ENCODE results near the gene MYB. TPM values are rescaled to one million over a fixed set of nuclear protein-coding genes. Genes with fewer than 3 reads are reported as not detected.
"Not testable (repeated sequence)": the region's sequence is repeated elsewhere in the genome, so short reads cannot be mapped to it uniquely, and the experiment has no call there.

MYB gene
- polyA plus RNA-seq, 4 donors = 3.7 to 5.1 (median 4.5) TPM

DNA sequence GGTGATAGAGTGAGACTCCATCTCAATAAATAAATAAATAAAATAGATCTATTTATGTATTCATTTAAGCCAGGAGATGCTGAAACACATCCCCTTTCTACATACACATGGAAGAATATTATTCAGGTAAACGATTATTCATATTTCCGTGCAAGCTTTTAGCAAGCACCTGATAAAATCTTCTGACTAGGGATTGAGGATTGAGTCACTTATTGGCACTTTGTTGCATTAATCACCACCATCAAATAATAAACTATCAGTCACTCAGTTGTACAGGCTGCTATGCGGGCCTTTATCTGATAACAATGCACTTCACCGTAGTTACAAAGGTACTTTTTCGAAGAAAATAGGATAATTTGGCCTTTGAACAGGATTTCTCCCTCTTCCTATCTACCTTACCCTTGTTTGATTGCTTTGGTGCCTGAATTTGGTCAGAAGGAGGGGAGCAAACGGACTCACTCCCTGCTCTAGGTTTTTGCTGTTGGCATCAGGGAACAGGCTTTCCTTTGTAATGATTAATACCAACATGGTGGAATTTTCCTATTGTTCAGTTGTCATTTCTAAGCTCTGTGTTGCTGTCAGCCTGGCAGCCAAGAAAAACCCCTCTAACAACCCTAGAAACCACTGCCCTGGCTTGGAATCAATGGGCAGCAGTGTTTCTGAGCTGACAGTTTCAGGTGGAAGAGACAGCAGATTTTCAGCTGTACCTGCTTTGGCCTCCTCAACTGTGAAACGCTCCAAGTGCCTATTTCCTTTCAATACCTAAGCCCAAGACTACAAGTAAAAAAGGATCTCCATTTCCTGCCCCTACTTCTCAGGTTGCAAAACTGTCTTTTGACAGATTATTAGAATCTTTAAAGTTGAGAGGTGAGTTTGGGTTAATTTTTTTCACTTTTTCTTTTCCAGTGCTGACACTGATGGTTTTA lies 63.0 kb downstream of the MYB start:
- no peak for DNase-seq (ENCODE audit: low read depth in 4 of 4, low spot score in 3 of 4)

DNA sequence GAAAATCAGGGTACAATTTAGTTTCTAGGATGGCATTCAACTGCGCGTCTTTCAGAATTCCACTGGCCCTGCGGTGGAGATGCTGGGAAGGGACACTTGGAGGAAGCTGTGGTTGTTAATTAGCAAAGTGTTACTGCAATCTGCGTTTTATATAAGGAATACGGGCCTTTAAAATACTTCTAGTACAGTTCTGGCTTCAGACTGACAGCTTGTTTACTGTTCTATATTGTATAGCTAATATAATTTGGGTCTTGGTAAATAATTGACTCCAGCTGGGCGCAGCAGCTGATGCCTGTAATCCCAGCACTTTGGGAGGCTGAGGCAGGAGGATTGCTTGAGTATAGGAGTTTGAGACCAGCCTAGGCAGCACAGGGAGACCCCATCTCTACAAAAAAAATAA lies 63.7 kb downstream of the MYB start:
- no peak for DNase-seq (ENCODE audit: low read depth in 4 of 4, low spot score in 3 of 4)

DNA sequence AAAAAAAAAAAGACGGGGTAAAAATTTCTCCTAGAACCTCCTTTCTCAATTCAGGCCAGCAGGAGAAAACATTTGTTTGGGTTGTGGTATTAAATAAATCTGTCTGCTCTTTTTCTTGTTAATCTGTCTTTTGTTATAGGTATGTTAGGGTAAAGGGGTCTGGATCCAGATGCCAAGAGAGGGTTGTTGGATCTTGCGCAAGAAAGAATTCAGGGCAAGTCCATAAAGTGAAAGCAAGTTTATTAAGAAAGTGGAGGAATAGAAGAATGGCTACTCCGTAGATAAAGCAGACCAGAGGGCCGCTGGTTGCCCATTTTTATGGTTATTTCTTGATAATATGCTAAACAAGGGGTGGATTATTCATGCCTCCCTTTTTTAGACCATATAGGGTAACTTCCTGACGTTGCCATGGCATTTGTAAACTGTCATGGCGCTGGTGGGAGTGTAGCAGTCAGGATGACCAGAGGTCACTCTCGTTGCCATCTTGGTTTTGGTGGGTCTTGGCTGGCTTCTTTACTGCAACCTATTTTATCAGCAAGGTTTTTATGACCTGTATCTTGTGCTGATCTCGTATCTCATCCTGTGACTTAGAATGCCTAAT lies 65.4 kb downstream of the MYB start:
- not testable (repeated sequence) for DNase-seq (ENCODE audit: low read depth in 4 of 4, low spot score in 3 of 4)

DNA sequence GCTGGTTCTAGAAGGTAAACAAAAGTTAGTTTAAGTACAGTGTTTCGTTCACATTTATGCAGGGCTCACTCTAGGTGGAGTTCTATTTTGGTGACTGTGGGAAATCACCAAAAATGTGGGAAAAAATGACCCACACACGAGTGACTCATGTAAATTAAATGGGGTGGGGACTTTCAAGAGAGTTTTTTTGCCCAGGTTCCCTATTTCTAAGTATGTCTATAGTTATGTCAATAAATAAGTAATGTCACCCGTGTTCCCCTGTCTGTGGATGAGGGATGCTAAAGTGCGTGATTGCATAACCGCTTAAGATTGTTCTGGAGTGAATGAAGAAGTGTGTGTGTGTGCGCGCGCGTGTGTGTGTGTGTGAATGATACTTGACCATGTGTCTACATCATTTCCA lies 69.1 kb downstream of the MYB start:
- DNase-seq (ENCODE audit: low read depth in 4 of 4, low spot score in 3 of 4) = no peak

DNA sequence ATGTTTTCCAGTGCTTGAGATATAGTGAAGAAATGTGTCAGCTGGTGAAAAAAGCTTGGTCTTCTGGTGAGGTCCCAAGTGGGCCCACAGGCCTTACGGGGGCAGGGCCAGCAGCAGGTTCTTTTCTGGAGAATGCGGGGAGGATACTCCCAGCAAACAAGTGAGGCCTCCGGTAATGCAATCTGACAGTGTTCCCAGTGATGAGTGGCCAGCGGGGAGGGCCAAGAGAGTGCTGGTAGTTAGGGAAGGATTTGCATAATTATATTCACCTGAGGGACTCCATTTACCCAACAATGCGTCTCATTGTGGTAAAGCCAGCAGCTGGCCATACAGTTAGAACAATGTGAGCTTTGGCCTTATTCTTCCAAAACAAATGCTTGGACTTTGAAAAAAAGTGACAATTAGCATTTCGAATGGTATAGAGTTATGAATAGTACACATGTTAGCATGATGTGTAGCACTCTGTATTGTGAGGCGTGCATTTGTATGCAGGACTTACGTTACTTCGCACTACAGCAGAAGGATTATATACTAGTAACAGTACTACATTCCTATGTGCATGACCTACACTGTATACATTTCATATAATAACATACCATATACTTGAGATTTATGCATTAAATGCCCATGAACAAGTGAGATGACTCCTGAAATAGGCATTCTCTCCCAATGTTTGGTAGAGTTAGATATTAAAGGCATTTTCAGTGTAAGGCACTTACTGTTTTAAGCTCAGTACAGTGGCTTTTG lies 69.8 kb downstream of the MYB start:
- DNase-seq (ENCODE audit: low read depth in 4 of 4, low spot score in 3 of 4) = no peak

DNA sequence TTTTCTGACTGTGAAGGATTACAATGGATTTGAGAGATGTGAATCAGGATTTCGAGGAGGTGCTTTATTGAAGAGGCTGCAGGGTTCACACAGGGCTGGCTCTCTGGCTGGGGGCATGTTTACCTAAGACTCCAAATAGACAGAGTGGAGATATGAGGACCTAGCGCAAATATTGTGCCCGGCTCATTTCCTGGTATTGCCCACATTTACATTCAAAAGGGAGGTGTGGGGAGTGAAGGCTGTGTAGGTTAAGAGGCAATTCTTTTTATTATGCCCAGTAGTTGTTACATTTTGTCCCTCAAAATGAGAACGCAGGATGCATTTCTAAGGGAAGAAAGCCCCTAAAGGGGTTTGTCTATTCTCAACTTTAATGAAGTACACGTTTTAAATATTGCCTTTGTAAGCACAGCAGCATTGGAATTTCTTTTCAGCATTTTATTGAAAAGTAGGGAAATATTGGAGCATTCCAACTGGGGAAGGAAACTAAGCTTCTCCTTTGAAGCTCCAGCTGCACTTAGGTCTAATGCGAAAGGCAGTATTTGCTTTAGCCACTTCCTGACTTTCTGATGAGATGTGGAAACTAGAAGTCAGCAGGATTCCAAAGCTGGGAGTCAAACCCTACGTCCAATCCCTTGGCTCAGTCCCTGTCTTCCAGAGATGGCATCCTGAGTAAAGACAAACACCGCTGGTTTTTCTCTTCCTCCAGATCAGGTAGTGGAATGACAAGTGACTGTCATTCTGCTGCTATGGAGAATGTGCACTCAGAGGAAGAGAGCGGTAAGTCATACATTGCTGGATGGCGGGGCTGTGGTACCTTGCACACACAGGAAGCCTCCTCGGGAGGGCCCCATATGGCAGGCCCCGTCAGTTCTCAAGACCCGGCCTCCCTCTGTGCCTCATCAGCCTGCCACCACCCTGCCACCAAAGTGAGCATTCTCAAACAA lies 70.7 kb downstream of the MYB start:
- no peak for DNase-seq (ENCODE audit: low read depth in 4 of 4, low spot score in 3 of 4)

DNA sequence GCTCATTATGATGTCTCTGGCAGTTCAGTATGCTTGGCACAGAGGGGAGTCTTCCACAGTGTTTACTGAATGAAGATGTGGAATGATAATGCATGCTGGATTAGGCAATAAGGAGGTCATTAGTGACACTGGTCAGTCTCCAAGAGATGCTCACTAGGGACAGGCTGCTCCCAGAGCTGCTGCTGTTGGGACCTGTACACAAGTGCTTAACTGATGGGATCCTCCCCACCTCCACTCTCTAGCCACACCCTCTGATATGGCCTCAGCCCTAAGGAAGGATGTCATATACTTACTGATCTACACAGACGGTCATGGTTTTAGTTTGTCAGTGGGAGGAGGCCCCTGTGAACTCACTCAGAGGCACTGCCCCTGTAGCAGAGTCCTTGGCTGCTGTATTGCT lies 73.4 kb downstream of the MYB start:
- no peak for DNase-seq (ENCODE audit: low read depth in 4 of 4, low spot score in 3 of 4)

DNA sequence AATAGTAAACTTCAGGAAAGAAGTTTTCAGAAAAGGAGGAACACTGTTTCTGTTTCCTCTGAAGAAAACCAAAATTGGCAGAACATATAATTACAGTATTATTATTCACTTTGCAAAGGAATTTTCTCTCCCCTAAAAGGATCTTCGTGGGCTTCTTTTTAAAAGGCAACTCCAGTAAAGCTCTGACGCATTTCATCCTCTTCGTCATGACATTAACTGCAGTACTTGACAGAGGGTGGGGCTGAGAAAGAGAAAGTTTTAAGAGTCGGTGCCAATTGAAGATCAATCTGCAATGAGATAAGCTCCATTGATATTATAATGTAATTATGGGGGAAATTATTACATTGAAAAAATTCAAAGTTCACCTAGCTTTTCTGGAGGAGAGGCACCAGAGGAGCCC lies 75.8 kb downstream of the MYB start:
- no peak for DNase-seq (ENCODE audit: low read depth in 4 of 4, low spot score in 3 of 4)

DNA sequence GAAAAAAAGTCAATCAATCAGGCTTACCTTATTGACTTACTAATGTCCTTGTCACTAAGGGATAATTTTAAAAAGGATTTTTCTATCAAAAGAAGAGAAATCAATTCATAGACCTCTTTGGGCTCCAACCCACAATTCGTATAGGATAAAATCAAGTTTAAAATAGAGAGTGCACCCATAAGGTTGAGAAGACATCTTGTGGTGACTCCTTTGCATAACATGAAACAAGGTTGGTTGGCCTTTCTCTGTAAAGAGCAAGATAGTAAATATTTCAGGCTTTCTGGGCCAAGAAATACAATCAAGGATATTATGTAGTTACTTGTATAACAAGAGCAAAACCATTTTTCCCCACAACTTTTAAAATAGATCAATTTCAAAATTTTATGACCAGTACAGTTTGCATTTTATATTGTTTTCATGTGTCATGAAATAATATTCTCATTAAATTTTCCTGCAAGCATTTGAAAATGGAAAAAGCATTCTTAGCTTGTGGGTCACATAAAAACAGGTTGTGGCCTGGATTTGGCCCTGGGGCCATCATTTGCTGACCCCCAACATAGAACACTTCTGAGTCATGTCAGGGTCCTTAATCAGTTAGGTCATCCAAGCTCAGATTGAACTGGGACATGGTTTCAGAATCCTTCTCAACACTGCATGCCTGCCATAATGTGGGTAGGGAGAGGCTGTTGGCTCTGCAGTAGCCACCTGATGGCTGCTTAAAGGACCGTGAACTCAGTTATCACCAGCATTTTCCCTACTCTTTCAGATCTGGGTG lies 76.7 kb downstream of the MYB start:
- no peak for DNase-seq (ENCODE audit: low read depth in 4 of 4, low spot score in 3 of 4)

DNA sequence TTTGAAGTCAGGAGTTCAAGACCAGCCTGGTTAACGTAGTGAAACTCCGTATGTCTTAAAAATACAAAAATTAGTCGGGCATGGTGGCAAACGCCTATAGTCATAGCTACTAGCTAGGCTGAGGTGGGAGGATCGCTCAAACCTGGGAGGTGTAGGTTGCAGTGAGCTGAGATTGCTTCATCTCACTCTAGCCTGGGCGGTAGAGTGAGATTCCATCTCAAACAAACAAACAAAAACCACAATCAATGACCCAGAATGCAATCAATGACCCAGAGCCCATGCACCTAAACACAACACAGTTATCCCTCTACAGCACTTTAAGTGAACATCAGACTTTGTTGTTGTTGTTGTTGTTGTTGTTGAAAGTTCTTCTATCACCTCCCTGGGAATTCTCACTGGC lies 77.9 kb downstream of the MYB start:
- no peak for DNase-seq (ENCODE audit: low read depth in 4 of 4, low spot score in 3 of 4)

DNA sequence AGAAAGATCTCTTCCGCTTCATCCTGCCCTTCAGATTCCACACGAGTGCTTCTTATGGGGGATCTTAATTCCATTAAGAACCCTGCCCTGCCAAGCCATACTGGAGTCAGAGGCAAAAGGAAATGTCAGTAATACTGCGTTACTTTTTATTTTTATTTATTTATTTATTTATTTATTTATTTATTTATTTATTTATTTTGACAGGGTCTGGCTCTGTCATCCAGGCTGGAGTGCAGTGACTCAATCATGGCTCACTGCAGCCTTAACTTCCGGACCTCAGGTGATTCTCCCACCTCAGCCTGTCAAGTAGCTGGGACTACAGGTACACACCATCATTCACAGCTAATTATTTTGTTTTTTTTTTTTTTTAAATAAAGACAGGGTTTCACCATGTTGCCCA lies 79.5 kb downstream of the MYB start:
- DNase-seq (ENCODE audit: low read depth in 4 of 4, low spot score in 3 of 4) = no peak

DNA sequence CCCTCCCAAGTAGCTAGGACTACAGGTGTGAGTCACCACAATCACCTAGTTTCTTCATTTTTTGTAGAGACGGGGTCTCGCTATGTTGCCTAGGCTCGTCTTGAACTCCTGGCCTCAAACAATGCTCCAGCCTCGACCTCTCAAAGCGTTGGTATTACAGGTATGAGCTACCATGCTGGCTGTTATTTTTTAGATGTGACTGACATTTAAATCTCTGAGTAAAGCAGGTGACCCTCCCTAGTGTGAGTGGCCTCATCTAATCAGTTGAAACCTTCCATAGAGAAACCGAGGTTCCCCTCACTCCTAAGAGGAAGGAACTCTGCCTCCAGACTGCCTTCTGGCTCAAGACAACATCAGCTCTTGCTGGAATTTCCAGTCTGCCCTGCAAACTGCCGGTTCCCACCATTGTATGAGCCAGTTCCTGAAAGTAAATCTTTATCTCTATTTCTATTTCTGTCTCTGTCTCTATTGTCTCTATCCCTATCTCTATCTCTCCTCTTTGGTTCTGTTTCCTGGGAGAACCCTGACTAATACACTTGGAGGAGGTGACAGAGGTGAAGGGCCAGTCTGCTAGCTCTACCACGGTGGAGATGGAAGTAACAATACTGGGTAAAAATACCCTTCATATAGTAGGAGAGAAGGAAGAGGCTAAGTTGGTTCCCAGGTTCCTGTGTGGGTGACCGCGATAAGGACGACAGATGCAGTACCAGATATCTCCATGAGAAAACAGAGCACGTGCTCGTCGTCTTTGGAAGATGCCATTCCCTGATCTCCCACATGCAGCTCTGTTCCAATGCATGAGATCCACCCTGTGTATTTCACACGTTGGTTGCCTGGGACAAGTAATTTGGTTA lies 81.0 kb downstream of the MYB start:
- no peak for DNase-seq (ENCODE audit: low read depth in 4 of 4, low spot score in 3 of 4)

DNA sequence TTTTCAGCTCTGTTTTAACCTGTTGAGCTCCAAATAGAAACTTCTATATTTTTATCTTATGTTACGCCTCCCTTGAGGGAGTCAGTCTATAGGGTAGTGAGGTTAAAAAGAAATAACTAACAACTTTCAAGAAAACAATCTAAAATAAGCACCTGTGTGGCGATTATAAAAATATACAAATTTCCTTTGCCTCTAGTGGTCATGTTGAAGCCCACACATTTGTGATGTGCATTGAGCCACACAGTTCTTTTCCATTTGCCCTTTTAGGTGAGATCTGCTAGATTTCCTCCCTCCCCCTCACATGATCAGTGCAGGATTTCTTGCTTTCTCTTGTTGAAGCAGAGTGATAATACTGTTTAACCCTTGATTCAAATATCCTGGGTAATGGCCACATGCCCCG lies 84.2 kb downstream of the MYB start:
- DNase-seq (ENCODE audit: low read depth in 4 of 4, low spot score in 3 of 4) = no peak

DNA sequence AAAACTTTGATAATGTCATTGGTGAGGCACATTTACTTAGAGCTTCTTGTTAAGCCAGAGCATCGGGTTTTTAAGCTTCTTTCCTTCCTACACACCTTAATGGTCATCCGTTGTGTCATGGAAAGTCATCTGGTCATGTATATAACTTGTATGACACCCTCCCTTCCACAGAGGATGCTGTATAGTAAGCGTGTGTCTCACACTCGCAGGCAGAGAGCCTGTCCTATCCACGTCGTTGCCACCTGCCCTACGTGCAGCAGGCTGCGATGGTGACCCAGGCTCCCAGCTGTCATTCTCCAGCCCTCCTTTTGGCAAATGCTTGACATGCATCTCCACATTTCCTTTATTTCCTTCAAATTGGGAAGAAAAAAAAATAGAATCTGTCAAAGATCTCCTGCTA lies 85.6 kb downstream of the MYB start:
- DNase-seq (ENCODE audit: low read depth in 4 of 4, low spot score in 3 of 4) = no peak

DNA sequence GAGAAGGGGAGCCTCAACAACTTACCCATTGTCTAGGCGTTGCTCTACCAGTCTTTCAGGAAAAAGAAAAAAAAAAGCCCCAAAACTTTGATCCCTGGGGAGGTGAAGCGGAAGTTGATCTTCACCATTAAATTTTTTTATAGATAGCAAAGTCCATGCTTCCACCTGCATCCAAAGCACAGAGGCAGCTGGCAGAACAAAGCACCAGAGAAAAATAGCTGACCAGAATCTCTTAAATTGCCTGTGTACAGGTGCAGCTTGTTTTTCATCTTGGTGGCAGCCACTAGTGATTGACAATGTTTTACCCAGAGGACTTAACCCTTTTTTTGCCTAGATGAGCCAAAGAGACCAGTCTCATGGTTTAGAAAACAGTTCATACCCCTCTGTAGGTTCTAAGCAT lies 86.0 kb downstream of the MYB start:
- DNase-seq (ENCODE audit: low read depth in 4 of 4, low spot score in 3 of 4) = no peak

DNA sequence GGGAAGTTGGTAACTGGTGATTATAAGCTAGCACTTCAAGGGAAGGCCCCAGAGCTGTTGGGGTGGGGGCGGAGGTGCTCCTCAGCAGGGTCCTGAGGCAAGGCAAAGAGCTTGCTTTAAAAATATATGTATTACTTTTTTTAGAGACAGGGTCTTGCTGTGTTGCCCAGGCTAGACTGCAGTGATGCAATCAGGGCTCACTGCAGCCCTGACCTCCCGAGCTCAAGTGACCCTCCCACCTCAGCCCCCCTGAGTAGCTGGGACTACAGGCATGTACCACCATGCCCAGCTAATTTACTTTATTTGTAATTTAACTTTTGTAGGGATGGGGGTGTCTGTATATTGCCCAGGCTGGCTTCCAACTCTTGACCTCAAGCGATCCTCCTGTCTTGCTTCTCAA lies 87.2 kb downstream of the MYB start:
- no peak for DNase-seq (ENCODE audit: low read depth in 4 of 4, low spot score in 3 of 4)

DNA sequence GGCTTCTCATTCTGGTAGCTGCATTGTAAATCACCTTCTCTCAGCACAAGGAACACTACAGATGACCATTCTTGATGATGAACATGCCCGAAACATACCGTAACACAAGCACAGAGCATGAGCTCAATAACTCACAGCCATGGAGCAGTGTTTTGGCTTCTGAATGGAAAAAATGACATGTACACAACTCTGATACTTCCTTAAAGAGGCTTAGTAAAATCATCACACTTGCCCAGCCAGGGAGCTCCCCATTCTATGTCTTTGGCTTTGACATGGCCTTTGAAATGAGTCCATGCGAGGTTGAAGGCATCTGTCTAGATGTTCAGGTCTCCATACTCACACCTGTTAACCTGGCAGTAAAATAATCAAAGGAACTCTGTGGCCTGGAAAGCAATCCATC lies 87.6 kb downstream of the MYB start:
- DNase-seq (ENCODE audit: low read depth in 4 of 4, low spot score in 3 of 4) = no peak
